Activated CD8-positive, alpha-beta T cell treated with anti-CD3 and anti-CD28 coated beads for 36 hours (primary cell): ENCODE results near the gene ZNF558. TPM values are rescaled to one million over a fixed set of nuclear protein-coding genes. Genes with fewer than 3 reads are reported as not detected.
A peak's percentile ranks its signal among the peaks of the same experiment; 100 is the strongest.

Experiments
- ATAC-seq: fragments of 200-7000 bp; cut with Tn5 transposase; one replicate; pipeline ENCODE4 v1.10.0; 2021; ENCODE audit warnings: mild to moderate bottlenecking, moderate library complexity
- CTCF ChIA-PET: fragments of 350-600 bp; sonication (Branson Sonifier 250); formaldehyde crosslinking; loops from one replicate; lab custom pipeline; 2021; ENCODE audit warnings: antibody characterized with exemption; lab: Charles Lee
- POLR2A ChIA-PET: fragments of 350-600 bp; sonication (Branson Sonifier 250); formaldehyde crosslinking; loops from one replicate; lab custom pipeline; 2021; ENCODE audit warnings: antibody characterized with exemption; lab: Charles Lee
- DNase-seq: peaks from one replicate; pipeline ENCODE4 v3.0.0-alpha.2; 2020
- H3K27ac Mint-ChIP-seq: one replicate; pipeline ENCODE4 v1.8.0; 2021; ENCODE audit warnings: mild to moderate bottlenecking, mixed read lengths
- H3K27me3 Mint-ChIP-seq: one replicate; pipeline ENCODE4 v1.8.0; 2021; ENCODE audit warnings: mixed read lengths
- H3K36me3 Mint-ChIP-seq: one replicate; pipeline ENCODE4 v1.8.0; 2021; ENCODE audit warnings: low read depth, mixed read lengths
- H3K4me1 Mint-ChIP-seq: one replicate; pipeline ENCODE4 v1.8.0; 2021; ENCODE audit warnings: low read depth, mixed read lengths
- H3K4me3 Mint-ChIP-seq: one replicate; pipeline ENCODE4 v1.8.0; 2021; ENCODE audit warnings: mild to moderate bottlenecking, moderate library complexity, mixed read lengths
- H3K9me3 Mint-ChIP-seq: one replicate; pipeline ENCODE4 v1.8.0; 2021; ENCODE audit warnings: mixed read lengths
- CTCF ChIP-seq: fragments of 200-600 bp; IDR thresholded peaks from one replicate; pipeline ENCODE4 v1.8.0; 2022; ENCODE audit warnings: antibody characterized with exemption, mild to moderate bottlenecking
- intact Hi-C: fragments of 100-400 bp; cut with micrococcal nuclease; formaldehyde crosslinking; loops from one replicate; pipeline ENCODE4 v1.10.0; 2022
- total RNA-seq, 2 experiments: library from RNA; stranded (reverse); gene quantifications; one replicate each; pipeline ENCODE4 v1.2.3, GENCODE V29; 2021

ZNF558 gene
- total RNA-seq = 10 to 100 TPM; 31.3 to 35.3 TPM

- POLR2A ChIA-PET = interaction anchor here (0.6 kb wide), 2 partner anchors 308 to 603 kb away, joined by 3 read pairs; partner anchors contain the start of genes ZNF266 and ZNF317
- Mint-ChIP-seq H3K4me3 (peak within 1 kb of the TSS; percentile 82), H3K27ac (peak within 1 kb of the TSS; percentile 94), H3K36me3 (peaks cover 15% of the 10 kb centered on the region), H3K9me3 (no peaks in the 10 kb centered on the region), H3K4me1 (peaks cover 21% of the 10 kb centered on the region), H3K27me3 (no peaks in the 10 kb centered on the region)
- DNase-seq (peak; percentile 99), ATAC-seq (peak; percentile 92)
- CTCF ChIA-PET = no interaction called here
- TF ChIP-seq CTCF = no peak
- intact Hi-C loops = no loop called here
These were observed at the start of gene ZNF558, which contains the start of gene MBD3L1 for GRCh38 chr19:8832132-8833021. Gene ZNF558, minus strand, starts transcription at chr19:8832304. Its CDS starts 9,645 bp downstream, at chr19:8822659. Gene MBD3L1, plus strand, starts transcription at chr19:8832377. Its CDS starts 10,302 bp downstream, at chr19:8842679.

- intact Hi-C loops = no loop called here
These were observed 49.4 kb upstream of the ZNF558 start for GRCh38 chr19:8881512-8881911.

GRCh38 chr19:8880868-8881488 is 48.9 kb upstream of the ZNF558 start:
- ATAC-seq (no peak), DNase-seq (no peak)
- CTCF ChIA-PET = no interaction called here
- intact Hi-C loops = no loop called here
- POLR2A ChIA-PET = no interaction called here
- no peaks in the 10 kb centered on the region for H3K4me1 Mint-ChIP-seq
- no peak overlapping the region for H3K4me3 Mint-ChIP-seq
- H3K9me3 Mint-ChIP-seq = peaks cover 4% of the 10 kb centered on the region
- no peak overlapping the region for H3K27ac Mint-ChIP-seq
- no peaks in the 10 kb centered on the region for H3K36me3 Mint-ChIP-seq
- peaks cover 10% of the 10 kb centered on the region for H3K27me3 Mint-ChIP-seq
- TF ChIP-seq CTCF = no peak

More at GRCh38 chr19:8881512-8881911, 49.4 kb upstream of the ZNF558 start:
- TF ChIP-seq CTCF = no peak
- ChIA-PET POLR2A (no interaction called here), CTCF (no interaction called here)
- ATAC-seq (no peak), DNase-seq (no peak)
- Mint-ChIP-seq H3K4me1 (no peaks in the 10 kb centered on the region), H3K4me3 (no peak overlapping the region), H3K27ac (no peak overlapping the region), H3K9me3 (peaks cover 4% of the 10 kb centered on the region), H3K27me3 (peaks cover 10% of the 10 kb centered on the region), H3K36me3 (no peaks in the 10 kb centered on the region)

GRCh38 chr19:8877854-8878705 is 46.0 kb upstream of the ZNF558 start:
- DNase-seq (no peak), ATAC-seq (no peak)
- H3K9me3 Mint-ChIP-seq = peaks cover 4% of the 10 kb centered on the region
- no peaks in the 10 kb centered on the region for H3K36me3 Mint-ChIP-seq
- H3K27me3 Mint-ChIP-seq = peaks cover 17% of the 10 kb centered on the region
- intact Hi-C loops = no loop called here
- TF ChIP-seq CTCF = no peak
- H3K4me3 Mint-ChIP-seq = no peak overlapping the region
- POLR2A ChIA-PET = no interaction called here
- no peak overlapping the region for H3K27ac Mint-ChIP-seq
- CTCF ChIA-PET = no interaction called here
- H3K4me1 Mint-ChIP-seq = no peaks in the 10 kb centered on the region
